ENCODE results near the gene RNF151. TPM values are rescaled to one million over a fixed set of nuclear protein-coding genes. Genes with fewer than 3 reads are reported as not detected.

Gene RNF151
- total and polyA plus RNA-seq, 2 of the 13 experiments (the other 11 are each of a cell fraction or from before 2014, with no cell fraction given), result not detected

DNA sequence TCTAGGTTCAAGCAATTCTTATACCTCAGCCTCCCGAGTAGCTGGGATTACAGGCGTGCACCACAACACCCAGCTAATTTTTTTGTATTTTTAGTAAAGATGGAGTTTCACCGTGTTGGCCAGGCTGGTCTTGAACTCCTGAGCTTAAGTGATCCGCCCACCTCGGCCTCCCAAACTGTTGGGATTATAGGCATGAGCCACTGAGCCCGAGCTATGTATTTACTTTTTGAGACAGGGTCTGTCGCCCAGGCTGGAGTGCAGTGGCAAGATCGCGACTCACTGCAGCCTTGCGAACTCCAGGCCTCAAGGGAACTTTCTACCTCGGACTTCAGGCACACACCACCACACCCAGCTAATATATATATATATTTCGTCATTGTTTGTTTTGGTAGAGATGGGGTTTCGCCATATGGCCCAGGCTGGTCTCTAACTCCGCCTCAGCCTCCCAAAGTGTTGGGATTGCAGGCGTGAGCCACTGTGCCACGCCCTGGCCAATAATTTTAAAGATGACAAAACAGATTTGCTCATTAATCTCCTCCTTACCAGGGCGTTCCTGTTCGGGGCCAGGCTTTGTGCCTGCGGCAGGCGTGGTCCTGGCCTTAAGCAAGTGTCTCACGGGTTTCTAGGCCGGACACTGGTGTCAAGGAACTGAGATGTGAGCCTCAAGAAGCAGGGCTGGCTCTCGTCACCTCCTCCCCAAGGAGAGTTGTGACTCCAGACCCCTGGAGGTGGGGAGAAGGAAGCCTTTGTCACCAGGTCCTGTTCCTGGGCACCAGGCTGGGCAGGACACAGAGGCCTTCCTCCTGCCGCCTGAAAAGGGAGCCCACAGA is 48.7 kb downstream of the RNF151 start (continued):
- TF ChIP-seq U2AF2 (IDR thresholded peaks at IDR 0.05; ENCODE audit: low read depth, low read length), result no peak
- peak; percentile 62; the same call in 1 of the 2 replicates for TF ChIP-seq YEATS4 (CRISPR knock-in tag; IDR thresholded peaks at IDR 0.05; ENCODE audit: borderline replicate concordance)
- no peak for TF ChIP-seq ZNF703 (CRISPR knock-in tag; IDR thresholded peaks at IDR 0.05; ENCODE audit: borderline replicate concordance)
- no peak for TF ChIP-seq ZNF468 (CRISPR knock-in tag; IDR thresholded peaks at IDR 0.05)
- TF ChIP-seq, protein P1, sequence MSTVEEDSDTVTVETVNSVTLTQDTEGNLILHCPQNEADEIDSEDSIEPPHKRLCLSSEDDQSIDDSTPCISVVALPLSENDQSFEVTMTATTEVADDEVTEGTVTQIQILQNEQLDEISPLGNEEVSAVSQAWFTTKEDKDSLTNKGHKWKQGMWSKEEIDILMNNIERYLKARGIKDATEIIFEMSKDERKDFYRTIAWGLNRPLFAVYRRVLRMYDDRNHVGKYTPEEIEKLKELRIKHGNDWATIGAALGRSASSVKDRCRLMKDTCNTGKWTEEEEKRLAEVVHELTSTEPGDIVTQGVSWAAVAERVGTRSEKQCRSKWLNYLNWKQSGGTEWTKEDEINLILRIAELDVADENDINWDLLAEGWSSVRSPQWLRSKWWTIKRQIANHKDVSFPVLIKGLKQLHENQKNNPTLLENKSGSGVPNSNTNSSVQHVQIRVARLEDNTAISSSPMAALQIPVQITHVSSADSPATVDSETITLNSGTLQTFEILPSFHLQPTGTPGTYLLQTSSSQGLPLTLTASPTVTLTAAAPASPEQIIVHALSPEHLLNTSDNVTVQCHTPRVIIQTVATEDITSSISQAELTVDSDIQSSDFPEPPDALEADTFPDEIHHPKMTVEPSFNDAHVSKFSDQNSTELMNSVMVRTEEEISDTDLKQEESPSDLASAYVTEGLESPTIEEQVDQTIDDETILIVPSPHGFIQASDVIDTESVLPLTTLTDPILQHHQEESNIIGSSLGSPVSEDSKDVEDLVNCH (CRISPR knock-in tag; IDR thresholded peaks at IDR 0.05), result no peak
- TF ChIP-seq KDM3A (CRISPR knock-in tag; IDR thresholded peaks at IDR 0.05; ENCODE audit: low read depth), result no peak
- TF ChIP-seq GZF1 (CRISPR knock-in tag; IDR thresholded peaks at IDR 0.05), result no peak
- no peak for TF ChIP-seq ZNF121 (CRISPR knock-in tag; IDR thresholded peaks at IDR 0.05)
- TF ChIP-seq FOXO1 (CRISPR knock-in tag; IDR thresholded peaks at IDR 0.05), result no peak
- no peak for TF ChIP-seq ZNF337 (CRISPR knock-in tag; IDR thresholded peaks at IDR 0.05; ENCODE audit: borderline replicate concordance, low read depth)
- TF ChIP-seq HNF4G (IDR thresholded peaks at IDR 0.05; ENCODE audit: borderline replicate concordance, low read depth, low read length), result peak; percentile 17; the same call in 1 of the 2 replicates
- TF ChIP-seq HNF4G (CRISPR knock-in tag; IDR thresholded peaks at IDR 0.05; ENCODE audit: borderline replicate concordance, low read depth), result no peak
- TF ChIP-seq, protein P2, sequence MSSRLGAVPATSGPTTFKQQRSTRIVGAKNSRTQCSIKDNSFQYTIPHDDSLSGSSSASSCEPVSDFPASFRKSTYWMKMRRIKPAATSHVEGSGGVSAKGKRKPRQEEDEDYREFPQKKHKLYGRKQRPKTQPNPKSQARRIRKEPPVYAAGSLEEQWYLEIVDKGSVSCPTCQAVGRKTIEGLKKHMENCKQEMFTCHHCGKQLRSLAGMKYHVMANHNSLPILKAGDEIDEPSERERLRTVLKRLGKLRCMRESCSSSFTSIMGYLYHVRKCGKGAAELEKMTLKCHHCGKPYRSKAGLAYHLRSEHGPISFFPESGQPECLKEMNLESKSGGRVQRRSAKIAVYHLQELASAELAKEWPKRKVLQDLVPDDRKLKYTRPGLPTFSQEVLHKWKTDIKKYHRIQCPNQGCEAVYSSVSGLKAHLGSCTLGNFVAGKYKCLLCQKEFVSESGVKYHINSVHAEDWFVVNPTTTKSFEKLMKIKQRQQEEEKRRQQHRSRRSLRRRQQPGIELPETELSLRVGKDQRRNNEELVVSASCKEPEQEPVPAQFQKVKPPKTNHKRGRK (CRISPR knock-in tag; IDR thresholded peaks at IDR 0.05), result no peak
- no peak for TF ChIP-seq ZNF225 (CRISPR knock-in tag; IDR thresholded peaks at IDR 0.05)
- no peak for TF ChIP-seq MIXL1 (CRISPR knock-in tag; IDR thresholded peaks at IDR 0.05)
- no peak for TF ChIP-seq NRL (CRISPR knock-in tag; IDR thresholded peaks at IDR 0.05; ENCODE audit: borderline replicate concordance)
- TF ChIP-seq, protein P3, sequence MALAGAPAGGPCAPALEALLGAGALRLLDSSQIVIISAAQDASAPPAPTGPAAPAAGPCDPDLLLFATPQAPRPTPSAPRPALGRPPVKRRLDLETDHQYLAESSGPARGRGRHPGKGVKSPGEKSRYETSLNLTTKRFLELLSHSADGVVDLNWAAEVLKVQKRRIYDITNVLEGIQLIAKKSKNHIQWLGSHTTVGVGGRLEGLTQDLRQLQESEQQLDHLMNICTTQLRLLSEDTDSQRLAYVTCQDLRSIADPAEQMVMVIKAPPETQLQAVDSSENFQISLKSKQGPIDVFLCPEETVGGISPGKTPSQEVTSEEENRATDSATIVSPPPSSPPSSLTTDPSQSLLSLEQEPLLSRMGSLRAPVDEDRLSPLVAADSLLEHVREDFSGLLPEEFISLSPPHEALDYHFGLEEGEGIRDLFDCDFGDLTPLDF (CRISPR knock-in tag; IDR thresholded peaks at IDR 0.05), result no peak
- TF ChIP-seq NR2F6 (IDR thresholded peaks at IDR 0.05), result no peak
- TF ChIP-seq NR2F6 (CRISPR knock-in tag; IDR thresholded peaks at IDR 0.05), result no peak
- peak; percentile 50 for TF ChIP-seq THAP11 (CRISPR knock-in tag; IDR thresholded peaks at IDR 0.05)
- no peak for TF ChIP-seq ZNF296 (CRISPR knock-in tag; conservative IDR thresholded peaks at IDR 0.05)
- no peak for TF ChIP-seq CREB1 (IDR thresholded peaks at IDR 0.05)
- TF ChIP-seq CREB1 (CRISPR knock-in tag; IDR thresholded peaks at IDR 0.05), result no peak
- no peak for TF ChIP-seq ZBTB8A (CRISPR knock-in tag; IDR thresholded peaks at IDR 0.05; ENCODE audit: borderline replicate concordance, low read depth)
- TF ChIP-seq HOXA3 (CRISPR knock-in tag; IDR thresholded peaks at IDR 0.05), result no peak
- TF ChIP-seq SKI (IDR thresholded peaks at IDR 0.05; ENCODE audit: partially characterized antibody), result no peak

All from HepG2 (cell line).